ENCODE results near the gene PSMA7. TPM values are rescaled to one million over a fixed set of nuclear protein-coding genes. Genes with fewer than 3 reads are reported as not detected.

Gene PSMA7
- polyA plus RNA-seq, 1 donor (not counting 4 experiments of a cell fraction or from before 2014, with no cell fraction given): 383 TPM

- H3K79me2 ChIP-seq (ENCODE audit: control insufficient read depth, insufficient read depth, low read length): no peaks in the 10 kb centered on the region
- no peak for FAIRE-seq
- H3K27me3 ChIP-seq (ENCODE audit: control insufficient read depth, extremely low read depth, insufficient read depth, low read length): no peaks in the 10 kb centered on the region
- no peak overlapping the region for H3K27ac ChIP-seq (ENCODE audit: control insufficient read depth, insufficient read depth, low read length)
- dilution Hi-C loops (cut with MboI; ENCODE audit: extremely low pct_ligation_motif_present, low sequenced_read_pairs): no loop called here
- no peak overlapping the region for H3K4me3 ChIP-seq (ENCODE audit: control insufficient read depth in 2 of 3, extremely low read depth in 1 of 3, insufficient read depth in 2 of 3, low read depth in 1 of 3, low read length in 3 of 3)
- no peaks in the 10 kb centered on the region for H3K4me1 ChIP-seq (ENCODE audit: control insufficient read depth, extremely low read depth, insufficient read depth, low read length)
- no peak overlapping the region for H3K9ac ChIP-seq (ENCODE audit: control insufficient read depth, extremely low read depth, insufficient read depth, low read length)
- no peaks in the 10 kb centered on the region for H4K20me1 ChIP-seq (ENCODE audit: control insufficient read depth, extremely low read depth, insufficient read depth, low read length)
- H3K9me1 ChIP-seq (ENCODE audit: control insufficient read depth, extremely low read depth, insufficient read depth, low read length): no peaks in the 10 kb centered on the region
- no peak overlapping the region for H3K4me2 ChIP-seq (ENCODE audit: control insufficient read depth, extremely low read depth, insufficient read depth, low read depth, low read length)
- no peak for TF ChIP-seq EZH2 (IDR thresholded peaks at IDR 0.05; ENCODE audit: low read length)
- TF ChIP-seq CTCF (optimal IDR thresholded peaks at IDR 0.05 in 1 of 3, IDR thresholded peaks at IDR 0.05 in 1 of 3, conservative IDR thresholded peaks at IDR 0.05 in 1 of 3; ENCODE audit: extremely low read depth in 1 of 3, insufficient read depth in 2 of 3, low read length in 3 of 3): no peak
- H3K9me3 ChIP-seq (ENCODE audit: control insufficient read depth, low read depth, low read length): no peaks in the 10 kb centered on the region
- no peak for DNase-seq (ENCODE audit: low read depth, low spot score)
- no peak overlapping the region for H2AFZ ChIP-seq (ENCODE audit: control insufficient read depth, low read length)
- H3K36me3 ChIP-seq (ENCODE audit: control insufficient read depth in 2 of 2, extremely low read depth in 1 of 2, insufficient read depth in 2 of 2, low read length in 2 of 2): peaks cover 12 to 16% of the 10 kb centered on the region in 2 experiments
These were observed 27.3 kb upstream of the PSMA7 start for GRCh38 chr20:62170536-62170935.

GRCh38 chr20:62168890-62169435, 25.8 kb upstream of the PSMA7 start:
- H3K36me3 ChIP-seq (ENCODE audit: control insufficient read depth in 2 of 2, extremely low read depth in 1 of 2, insufficient read depth in 2 of 2, low read length in 2 of 2): peaks cover 18% of the 10 kb centered on the region in 2 experiments
- no peaks in the 10 kb centered on the region for H4K20me1 ChIP-seq (ENCODE audit: control insufficient read depth, extremely low read depth, insufficient read depth, low read length)
- no peak overlapping the region for H2AFZ ChIP-seq (ENCODE audit: control insufficient read depth, low read length)
- no peaks in the 10 kb centered on the region for H3K9me1 ChIP-seq (ENCODE audit: control insufficient read depth, extremely low read depth, insufficient read depth, low read length)
- TF ChIP-seq EZH2 (IDR thresholded peaks at IDR 0.05; ENCODE audit: low read length) (no peak), CTCF (optimal IDR thresholded peaks at IDR 0.05 in 1 of 3, IDR thresholded peaks at IDR 0.05 in 1 of 3, conservative IDR thresholded peaks at IDR 0.05 in 1 of 3; ENCODE audit: extremely low read depth in 1 of 3, insufficient read depth in 2 of 3, low read length in 3 of 3) (no peak)
- no peaks in the 10 kb centered on the region for H3K79me2 ChIP-seq (ENCODE audit: control insufficient read depth, insufficient read depth, low read length)
- H3K27me3 ChIP-seq (ENCODE audit: control insufficient read depth, extremely low read depth, insufficient read depth, low read length): no peaks in the 10 kb centered on the region
- H3K4me1 ChIP-seq (ENCODE audit: control insufficient read depth, extremely low read depth, insufficient read depth, low read length): no peaks in the 10 kb centered on the region
- H3K4me2 ChIP-seq (ENCODE audit: control insufficient read depth, extremely low read depth, insufficient read depth, low read depth, low read length): no peak overlapping the region
- H3K4me3 ChIP-seq (ENCODE audit: control insufficient read depth in 2 of 3, extremely low read depth in 1 of 3, insufficient read depth in 2 of 3, low read depth in 1 of 3, low read length in 3 of 3): no peak overlapping the region
- no peak overlapping the region for H3K27ac ChIP-seq (ENCODE audit: control insufficient read depth, insufficient read depth, low read length)
- FAIRE-seq: no peak
- no peaks in the 10 kb centered on the region for H3K9me3 ChIP-seq (ENCODE audit: control insufficient read depth, low read depth, low read length)
- dilution Hi-C loops (cut with MboI; ENCODE audit: extremely low pct_ligation_motif_present, low sequenced_read_pairs): no loop called here
- H3K9ac ChIP-seq (ENCODE audit: control insufficient read depth, extremely low read depth, insufficient read depth, low read length): no peak overlapping the region
- DNase-seq (ENCODE audit: low read depth, low spot score): no peak

Measured in keratinocyte (primary cell).